HCT116 (cell line): ENCODE measurements around the gene ANAPC2. TPM values are rescaled to one million over a fixed set of nuclear protein-coding genes. Genes with fewer than 3 reads are reported as not detected.

Experiments
- EGR1 ChIP-seq: IDR thresholded peaks from 2 replicates; pipeline ENCODE4 v1.6.1; 2012; ENCODE audit warnings: low read depth
- TCF7L2 ChIP-seq: IDR thresholded peaks from 2 replicates; pipeline ENCODE4 v1.7.0; 2011; ENCODE audit warnings: borderline replicate concordance, inconsistent platforms; ENCODE audit not compliant: insufficient read depth, insufficient read length; ENCODE audit errors: extremely low read depth
- total RNA-seq: library from RNA; stranded (reverse); gene quantifications from one replicate; pipeline ENCODE4 v1.2.1, GENCODE V29; 2021; ENCODE audit not compliant: unreplicated experiment
- TF ChIP-seq, protein P1 (sequence below): IDR thresholded peaks from 2 replicates; pipeline ENCODE4 v1.6.1; 2012; ENCODE audit warnings: low read depth
- TF ChIP-seq, protein P2 (sequence below): IDR thresholded peaks from 2 replicates; pipeline ENCODE4 v1.6.1; 2012
- TF ChIP-seq, protein P3 (sequence below): IDR thresholded peaks from 2 replicates; pipeline ENCODE4 v1.6.1; 2011; ENCODE audit warnings: mild to moderate bottlenecking, low read length, moderate library complexity; ENCODE audit not compliant: insufficient replicate concordance; ENCODE audit errors: extremely low read depth

The ANAPC2 gene
- total RNA-seq, 1 experiment from 2014 or later: 75.5 TPM

DNA sequence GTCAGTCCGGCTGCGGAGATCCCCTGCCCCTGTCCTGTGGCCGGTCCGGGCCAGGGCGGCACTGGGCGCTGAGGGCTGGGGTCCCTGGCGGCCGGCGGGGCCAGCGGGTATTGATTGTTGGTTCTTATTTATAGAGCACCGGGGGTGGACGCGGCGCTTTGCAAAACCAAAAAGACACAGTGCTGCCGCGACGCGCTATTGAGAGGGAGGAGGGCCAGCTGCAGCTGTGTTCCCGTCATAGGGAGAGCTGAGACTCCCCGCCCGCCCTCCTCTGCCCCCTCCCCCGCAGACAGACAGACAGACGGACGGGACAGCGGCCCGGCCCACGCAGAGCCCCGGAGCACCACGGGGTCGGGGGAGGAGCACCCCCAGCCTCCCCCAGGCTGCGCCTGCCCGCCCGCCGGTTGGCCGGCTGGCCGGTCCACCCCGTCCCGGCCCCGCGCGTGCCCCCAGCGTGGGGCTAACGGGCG lies 21.0 kb downstream of the ANAPC2 start (continued):
- TF ChIP-seq, protein P1, sequence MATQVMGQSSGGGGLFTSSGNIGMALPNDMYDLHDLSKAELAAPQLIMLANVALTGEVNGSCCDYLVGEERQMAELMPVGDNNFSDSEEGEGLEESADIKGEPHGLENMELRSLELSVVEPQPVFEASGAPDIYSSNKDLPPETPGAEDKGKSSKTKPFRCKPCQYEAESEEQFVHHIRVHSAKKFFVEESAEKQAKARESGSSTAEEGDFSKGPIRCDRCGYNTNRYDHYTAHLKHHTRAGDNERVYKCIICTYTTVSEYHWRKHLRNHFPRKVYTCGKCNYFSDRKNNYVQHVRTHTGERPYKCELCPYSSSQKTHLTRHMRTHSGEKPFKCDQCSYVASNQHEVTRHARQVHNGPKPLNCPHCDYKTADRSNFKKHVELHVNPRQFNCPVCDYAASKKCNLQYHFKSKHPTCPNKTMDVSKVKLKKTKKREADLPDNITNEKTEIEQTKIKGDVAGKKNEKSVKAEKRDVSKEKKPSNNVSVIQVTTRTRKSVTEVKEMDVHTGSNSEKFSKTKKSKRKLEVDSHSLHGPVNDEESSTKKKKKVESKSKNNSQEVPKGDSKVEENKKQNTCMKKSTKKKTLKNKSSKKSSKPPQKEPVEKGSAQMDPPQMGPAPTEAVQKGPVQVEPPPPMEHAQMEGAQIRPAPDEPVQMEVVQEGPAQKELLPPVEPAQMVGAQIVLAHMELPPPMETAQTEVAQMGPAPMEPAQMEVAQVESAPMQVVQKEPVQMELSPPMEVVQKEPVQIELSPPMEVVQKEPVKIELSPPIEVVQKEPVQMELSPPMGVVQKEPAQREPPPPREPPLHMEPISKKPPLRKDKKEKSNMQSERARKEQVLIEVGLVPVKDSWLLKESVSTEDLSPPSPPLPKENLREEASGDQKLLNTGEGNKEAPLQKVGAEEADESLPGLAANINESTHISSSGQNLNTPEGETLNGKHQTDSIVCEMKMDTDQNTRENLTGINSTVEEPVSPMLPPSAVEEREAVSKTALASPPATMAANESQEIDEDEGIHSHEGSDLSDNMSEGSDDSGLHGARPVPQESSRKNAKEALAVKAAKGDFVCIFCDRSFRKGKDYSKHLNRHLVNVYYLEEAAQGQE: no peak
- TF ChIP-seq, protein P2, sequence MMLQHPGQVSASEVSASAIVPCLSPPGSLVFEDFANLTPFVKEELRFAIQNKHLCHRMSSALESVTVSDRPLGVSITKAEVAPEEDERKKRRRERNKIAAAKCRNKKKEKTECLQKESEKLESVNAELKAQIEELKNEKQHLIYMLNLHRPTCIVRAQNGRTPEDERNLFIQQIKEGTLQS: no peak
- TF ChIP-seq EGR1 (no peak), TCF7L2 (no peak)
- TF ChIP-seq, protein P3, sequence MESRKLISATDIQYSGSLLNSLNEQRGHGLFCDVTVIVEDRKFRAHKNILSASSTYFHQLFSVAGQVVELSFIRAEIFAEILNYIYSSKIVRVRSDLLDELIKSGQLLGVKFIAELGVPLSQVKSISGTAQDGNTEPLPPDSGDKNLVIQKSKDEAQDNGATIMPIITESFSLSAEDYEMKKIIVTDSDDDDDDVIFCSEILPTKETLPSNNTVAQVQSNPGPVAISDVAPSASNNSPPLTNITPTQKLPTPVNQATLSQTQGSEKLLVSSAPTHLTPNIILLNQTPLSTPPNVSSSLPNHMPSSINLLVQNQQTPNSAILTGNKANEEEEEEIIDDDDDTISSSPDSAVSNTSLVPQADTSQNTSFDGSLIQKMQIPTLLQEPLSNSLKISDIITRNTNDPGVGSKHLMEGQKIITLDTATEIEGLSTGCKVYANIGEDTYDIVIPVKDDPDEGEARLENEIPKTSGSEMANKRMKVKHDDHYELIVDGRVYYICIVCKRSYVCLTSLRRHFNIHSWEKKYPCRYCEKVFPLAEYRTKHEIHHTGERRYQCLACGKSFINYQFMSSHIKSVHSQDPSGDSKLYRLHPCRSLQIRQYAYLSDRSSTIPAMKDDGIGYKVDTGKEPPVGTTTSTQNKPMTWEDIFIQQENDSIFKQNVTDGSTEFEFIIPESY: no peak
